NCI-H187 treated with DMSO at 0.1 percent for 48 hours (cell line): ENCODE data around the gene TGM2.

ENCODE experiments used
- DNase-seq: peaks from one replicate; lab custom pipeline; 2025; lab: John Stamatoyannopoulos, UW

The TGM2 gene

GRCh38 chr20:38092915-38093314 is 72.2 kb downstream of the TGM2 start:
- no peak for DNase-seq

GRCh38 chr20:38092260-38092857 is 72.7 kb downstream of the TGM2 start:
- DNase-seq = no peak

- DNase-seq = no peak
Measured at GRCh38 chr20:38091441-38092216, 73.4 kb downstream of the TGM2 start.

- no peak for DNase-seq
Measured at GRCh38 chr20:38090061-38090460, 75.0 kb downstream of the TGM2 start.

GRCh38 chr20:38089500-38089899 is 75.6 kb downstream of the TGM2 start:
- DNase-seq = no peak

- DNase-seq = no peak
Measured at GRCh38 chr20:38085026-38085425, 80.0 kb downstream of the TGM2 start.

GRCh38 chr20:38084425-38084951 is 80.6 kb downstream of the TGM2 start:
- no peak for DNase-seq

GRCh38 chr20:38083338-38084048 is 81.6 kb downstream of the TGM2 start:
- no peak for DNase-seq

- no peak for DNase-seq
Measured at GRCh38 chr20:38082894-38083293, 82.2 kb downstream of the TGM2 start.

- DNase-seq = no peak
Measured at GRCh38 chr20:38081575-38081974, 83.5 kb downstream of the TGM2 start.

GRCh38 chr20:38079353-38079752 is 85.7 kb downstream of the TGM2 start:
- no peak for DNase-seq

- no peak for DNase-seq
Measured at GRCh38 chr20:38078084-38078483, 87.0 kb downstream of the TGM2 start.
